Superior temporal gyrus (tissue), 1 donor: Measurements from ENCODE around the gene PATL2.
"Not testable (repeated sequence)": the region's sequence is repeated elsewhere in the genome, so short reads cannot be mapped to it uniquely, and the experiment has no call there.

Source experiments
- DNase-seq: peaks from one replicate; pipeline ENCODE4 v3.0.0-alpha.2; 2016; ENCODE audit errors: extremely low spot score

The PATL2 gene

GRCh38 chr15:44719293-44719999 lies 8.3 kb upstream of the PATL2 start:
- no peak for DNase-seq

- DNase-seq, result no peak
Measured at GRCh38 chr15:44718927-44719292, 7.8 kb upstream of the PATL2 start.

GRCh38 chr15:44718180-44718926 lies 7.2 kb upstream of the PATL2 start:
- no peak for DNase-seq

- DNase-seq, result no peak
Measured at GRCh38 chr15:44716983-44717602, 6.0 kb upstream of the PATL2 start.

GRCh38 chr15:44715797-44716334 lies 4.7 kb upstream of the PATL2 start:
- DNase-seq, result no peak

GRCh38 chr15:44715142-44715796 lies 4.1 kb upstream of the PATL2 start:
- DNase-seq, result no peak

GRCh38 chr15:44713006-44713966 lies 2.2 kb upstream of the PATL2 start:
- DNase-seq, result peak; percentile 53

- DNase-seq, result peak; percentile 66
Measured at GRCh38 chr15:44712346-44713005, 1.4 kb upstream of the PATL2 start.

GRCh38 chr15:44711743-44712345 lies 721 bp upstream of the PATL2 start:
- peak; percentile 62 for DNase-seq

- no peak for DNase-seq
Measured at GRCh38 chr15:44710236-44711095, 657 bp downstream of the PATL2 start.

- DNase-seq, result no peak
Measured at GRCh38 chr15:44706946-44707636, 4.0 kb downstream of the PATL2 start.

- no peak for DNase-seq
Measured at GRCh38 chr15:44706401-44706800, 4.7 kb downstream of the PATL2 start.

GRCh38 chr15:44705986-44706385 lies 5.1 kb downstream of the PATL2 start:
- no peak for DNase-seq

- DNase-seq, result not testable (repeated sequence)
Measured at GRCh38 chr15:44700676-44701075, 10.4 kb downstream of the PATL2 start.

GRCh38 chr15:44698641-44699040 lies 12.5 kb downstream of the PATL2 start:
- DNase-seq, result no peak

- DNase-seq, result no peak
Measured at GRCh38 chr15:44697014-44697413, 14.1 kb downstream of the PATL2 start.

GRCh38 chr15:44695294-44695693 lies 15.8 kb downstream of the PATL2 start:
- no peak for DNase-seq

- DNase-seq, result no peak
Measured at GRCh38 chr15:44694416-44694815, 16.7 kb downstream of the PATL2 start.
